SK-N-SH (cell line): ENCODE results near the gene CHD9.

Experiments
- CTCF ChIP-seq: fragments of 200-600 bp; sonication (generic); IDR thresholded peaks from 2 replicates; pipeline ENCODE4 v1.6.1; 2017; ENCODE audit warnings: antibody characterized with exemption, mild to moderate bottlenecking, moderate library complexity
- EZH2phosphoT487 ChIP-seq: fragments of 200-600 bp; sonication (generic); IDR thresholded peaks from 2 replicates; pipeline ENCODE4 v1.6.1; 2017; ENCODE audit warnings: low read depth, mixed run types, mild to moderate bottlenecking, antibody characterized with exemption, moderate library complexity, borderline replicate concordance
- FOXM1 ChIP-seq: IDR thresholded peaks from 2 replicates; pipeline ENCODE4 v1.4.0; 2012; ENCODE audit warnings: low read depth, mild to moderate bottlenecking
- GABPA ChIP-seq: IDR thresholded peaks from 2 replicates; pipeline ENCODE4 v1.4.0; 2012; ENCODE audit warnings: low read depth, mild to moderate bottlenecking
- IRF3 ChIP-seq: fragments of 150-350 bp; IDR thresholded peaks from 2 replicates; pipeline ENCODE4 v1.6.1; 2016; ENCODE audit warnings: mild to moderate bottlenecking, low read depth, low read length
- JUND ChIP-seq: IDR thresholded peaks from 2 replicates; pipeline ENCODE4 v1.4.0; 2012
- MXI1 ChIP-seq: IDR thresholded peaks from 2 replicates; pipeline ENCODE4 v1.6.1; 2012; ENCODE audit warnings: mild to moderate bottlenecking, low read depth, low read length, improper control_type of control experiment
- REST ChIP-seq: IDR thresholded peaks from 2 replicates; pipeline ENCODE4 v1.6.1; 2012; ENCODE audit warnings: mild to moderate bottlenecking, low read depth, low read length, moderate library complexity
- SMC3 ChIP-seq: IDR thresholded peaks from 2 replicates; pipeline ENCODE4 v1.6.1; 2012; ENCODE audit warnings: low read depth, low read length, improper control_type of control experiment
- TAF1 ChIP-seq: IDR thresholded peaks from 2 replicates; pipeline ENCODE4 v1.6.1; 2012; ENCODE audit warnings: low read depth, mild to moderate bottlenecking, low read length, moderate library complexity, borderline replicate concordance
- USF2 ChIP-seq: fragments of 150-350 bp; IDR thresholded peaks from 2 replicates; pipeline ENCODE4 v1.6.1; 2017; ENCODE audit warnings: antibody characterized with exemption, low read length, low read depth, borderline replicate concordance
- YY1 ChIP-seq: IDR thresholded peaks from 2 replicates; pipeline ENCODE4 v1.4.0; 2012; ENCODE audit warnings: low read depth, mild to moderate bottlenecking
- ZBTB33 ChIP-seq: IDR thresholded peaks from 2 replicates; pipeline ENCODE4 v1.4.0; 2012; ENCODE audit warnings: low read depth, borderline replicate concordance

GRCh38 chr16:53065461-53066061 lies 10.8 kb downstream of the CHD9 start:
- TF ChIP-seq SMC3: no peak
- no peak for TF ChIP-seq CTCF
- no peak for TF ChIP-seq JUND
- TF ChIP-seq EZH2phosphoT487: no peak
- no peak for TF ChIP-seq REST
- no peak for TF ChIP-seq USF2
- TF ChIP-seq MXI1: no peak
- no peak for TF ChIP-seq YY1
- no peak for TF ChIP-seq ZBTB33
- no peak for TF ChIP-seq IRF3
- no peak for TF ChIP-seq FOXM1
- no peak for TF ChIP-seq TAF1
- no peak for TF ChIP-seq GABPA
